Endothelial cell of umbilical vein (primary cell): ENCODE measurements around the gene ATG14. TPM values are rescaled to one million over a fixed set of nuclear protein-coding genes. Genes with fewer than 3 reads are reported as not detected.

Experiments used
- BruUV-seq: library from RNA; stranded (reverse); fragments of 400-500 nt; replicated peaks from 2 replicates; lab custom pipeline; 2021; lab: Mats Ljungman, UMichigan
- CTCF ChIA-PET: fragments of 300-600, 350-600 bp; sonication (Branson Sonifier 250); formaldehyde crosslinking; loops from one replicate; lab custom pipeline; 2021; ENCODE audit warnings: antibody characterized with exemption, inconsistent platforms; lab: Charles Lee
- POLR2A ChIA-PET: fragments of 300-600, 350-600 bp; sonication (Branson Sonifier 250); formaldehyde crosslinking; loops from one replicate; lab custom pipeline; 2021; ENCODE audit warnings: antibody characterized with exemption, inconsistent platforms; lab: Charles Lee
- DNase-seq: peaks from one replicate; pipeline ENCODE4 v3.0.0-alpha.2; 2011; ENCODE audit warnings: low read depth, low spot score
- FAIRE-seq: peaks from 2 replicates; lab custom pipeline; 2011; peaks lifted over from hg19 to GRCh38; lab: Jason Lieb, UNC
- H2AFZ ChIP-seq: 2 replicates; pipeline ENCODE4 v1.6.0; 2012; ENCODE audit warnings: low read depth, low read length, control low read depth, inconsistent platforms
- H3K27ac ChIP-seq: 2 replicates; pipeline ENCODE4 v1.5.1; 2011; ENCODE audit warnings: low read depth, mild to moderate bottlenecking, control low read depth, low read length, moderate library complexity; ENCODE audit not compliant: insufficient read depth
- H3K27me3 ChIP-seq, 2 experiments: 2 replicates each; pipeline versions ENCODE4 v1.6.0 to v1.6.1; 2011; ENCODE audit warnings: low read length in 2 of 2, mixed read lengths in 1 of 2; ENCODE audit not compliant: control insufficient read depth in 2 of 2, insufficient read depth in 2 of 2
- H3K36me3 ChIP-seq, 2 experiments: 2 replicates in 1 of 2; 3 replicates in 1 of 2; pipeline ENCODE4 v1.5.1; 2011; ENCODE audit warnings: low read length in 2 of 2, mild to moderate bottlenecking in 1 of 2, moderate library complexity in 1 of 2; ENCODE audit not compliant: control insufficient read depth in 2 of 2, insufficient read depth in 2 of 2; ENCODE audit errors: extremely low read depth in 1 of 2
- H3K4me1 ChIP-seq: 3 replicates; pipeline ENCODE4 v1.5.1; 2011; ENCODE audit warnings: mild to moderate bottlenecking, low read length; ENCODE audit not compliant: control insufficient read depth, insufficient read depth; ENCODE audit errors: extremely low read depth
- H3K4me2 ChIP-seq: 2 replicates; pipeline ENCODE4 v1.6.1; 2011; ENCODE audit warnings: low read length, control low read depth, mixed read lengths; ENCODE audit not compliant: insufficient read depth
- H3K4me3 ChIP-seq, 3 experiments: fragments of 200-600 bp in 1 of 3; sonication (generic), shearing (Covaris generic) in 1 of 3; replicated peaks in 1 of 3; 2 replicates each; pipeline ENCODE4 v1.5.1; 2011 to 2016; ENCODE audit warnings: control low read depth in 3 of 3, low read length in 3 of 3, mild to moderate bottlenecking in 2 of 3, inconsistent platforms in 1 of 3, low read depth in 1 of 3, moderate library complexity in 1 of 3; ENCODE audit not compliant: insufficient read depth in 1 of 3
- H3K79me2 ChIP-seq: 2 replicates; pipeline ENCODE4 v1.6.0; 2012; ENCODE audit warnings: low read length, inconsistent platforms; ENCODE audit not compliant: control insufficient read depth, insufficient read depth
- H3K9ac ChIP-seq: replicated peaks from 2 replicates; pipeline ENCODE3; 2011; ENCODE audit warnings: low read length, control low read depth; ENCODE audit not compliant: insufficient read depth; ENCODE audit errors: extremely low read depth
- H3K9me1 ChIP-seq: replicated peaks from 3 replicates; pipeline ENCODE4 v1.6.0; 2011; ENCODE audit warnings: mild to moderate bottlenecking, low read length; ENCODE audit not compliant: control insufficient read depth, insufficient read depth; ENCODE audit errors: extremely low read depth
- H3K9me3 ChIP-seq: replicated peaks from 2 replicates; pipeline ENCODE4 v1.5.1; 2012; ENCODE audit warnings: low read length, inconsistent platforms; ENCODE audit not compliant: control insufficient read depth, insufficient read depth
- H4K20me1 ChIP-seq: replicated peaks from 2 replicates; pipeline ENCODE3; 2011; ENCODE audit warnings: mild to moderate bottlenecking, low read length; ENCODE audit not compliant: control insufficient read depth, insufficient read depth; ENCODE audit errors: extremely low read depth
- EZH2 ChIP-seq: IDR thresholded peaks from 2 replicates; pipeline ENCODE4 v1.6.1; 2012; ENCODE audit warnings: borderline replicate concordance, low read depth, mild to moderate bottlenecking, moderate library complexity, low read length, inconsistent platforms; ENCODE audit not compliant: severe bottlenecking
- FOS ChIP-seq: IDR thresholded peaks from 2 replicates; pipeline ENCODE4 v1.6.1; 2011; ENCODE audit warnings: mild to moderate bottlenecking, low read length, moderate library complexity, borderline replicate concordance; ENCODE audit not compliant: insufficient read depth
- GATA2 ChIP-seq: IDR thresholded peaks from 2 replicates; pipeline ENCODE4 v1.7.0; 2011; ENCODE audit warnings: low read depth, mild to moderate bottlenecking, moderate library complexity, mixed read lengths, low read length; ENCODE audit not compliant: insufficient read length, insufficient read depth
- JUN ChIP-seq: IDR thresholded peaks from 2 replicates; pipeline ENCODE4 v1.6.1; 2011; ENCODE audit warnings: borderline replicate concordance, low read depth; ENCODE audit not compliant: insufficient read length, insufficient read depth
- MYC ChIP-seq: IDR thresholded peaks from one replicate; pipeline ENCODE4 v1.6.1; 2011; ENCODE audit warnings: mild to moderate bottlenecking, low read depth, low read length
- POLR2A ChIP-seq: IDR thresholded peaks from 2 replicates; pipeline ENCODE4 v1.6.1; 2012; ENCODE audit warnings: low read depth, mild to moderate bottlenecking, control low read depth, low read length
- POLR2AphosphoS5 ChIP-seq: IDR thresholded peaks from 2 replicates; pipeline ENCODE4 v1.6.1; 2012; ENCODE audit warnings: low read depth, mild to moderate bottlenecking, control low read depth, low read length, moderate library complexity; ENCODE audit not compliant: insufficient read depth
- dilution Hi-C: fragments of 300-500 bp; cut with MboI; formaldehyde crosslinking; loops from one replicate; pipeline ENCODE4 v1.15.0; 2019; ENCODE audit warnings: low sequenced_read_pairs; ENCODE audit not compliant: extremely low pct_ligation_motif_present
- intact Hi-C: fragments of 100-400 bp; cut with micrococcal nuclease; formaldehyde crosslinking; loops from one replicate; pipeline ENCODE4 v1.10.0; 2022
- polyA plus RNA-seq, 4 experiments: library from polyadenylated mRNA; depleted of rRNA in 3 of 4; stranded (reverse) in 3 of 4; unstranded in 1 of 4; fragments of >200 nt; gene quantifications; 2 replicates each; pipeline versions ENCODE4 v1.2.1 to v1.2.3, GENCODE V29; 2011 to 2012; ENCODE audit warnings: missing spikeins in 1 of 4
- total RNA-seq: library from RNA; stranded (reverse); gene quantifications from 2 replicates; pipeline ENCODE4 v1.2.3, GENCODE V29; 2021
- TF ChIP-seq, protein P1 (sequence below), 2 donors: IDR thresholded peaks; 1 replicate in 1 of 2; 2 replicates in 1 of 2; pipeline ENCODE4 v1.5.1; 2011; ENCODE audit warnings: low read length in 2 of 2, mild to moderate bottlenecking in 2 of 2, moderate library complexity in 2 of 2, control low read depth in 1 of 2, inconsistent platforms in 1 of 2, low read depth in 1 of 2; ENCODE audit not compliant: insufficient read depth in 1 of 2; ENCODE audit errors: extremely low read depth in 1 of 2
- TF ChIP-seq, protein P2 (sequence below): IDR thresholded peaks from 2 replicates; pipeline ENCODE4 v1.6.1; 2011; ENCODE audit not compliant: insufficient read depth, insufficient read length

ATG14 gene
- total and polyA plus RNA-seq, 2 donors (not counting 3 experiments of a cell fraction or from before 2014, with no cell fraction given), result 5.9 to 10.0 TPM

DNA sequence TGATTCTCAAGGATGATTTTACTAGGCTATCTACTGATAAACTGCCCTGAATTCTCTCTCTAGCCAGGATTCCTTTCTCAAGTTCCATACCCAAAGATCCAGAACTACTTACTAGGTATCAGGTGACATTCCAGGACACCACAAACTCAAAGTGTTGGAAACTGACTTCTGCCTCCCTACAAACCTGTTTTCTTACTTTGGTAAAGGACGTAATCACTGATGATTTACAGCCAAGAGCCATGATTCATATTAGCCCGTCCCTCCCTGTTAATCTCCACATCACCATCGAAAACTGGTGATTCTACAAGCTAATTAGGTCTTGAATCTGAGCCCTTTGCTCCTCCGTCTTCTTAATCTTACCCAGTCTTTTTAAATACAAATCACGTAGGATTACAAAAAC lies 1.0 kb upstream of the ATG14 start:
- CTCF ChIA-PET, result interaction anchor here (1.0 to 1.2 kb wide), 2 partner anchors 16 to 26 kb away, joined by 3 to 4 read pairs; no protein-coding TSS in a partner anchor
- TF ChIP-seq GATA2, result no peak
- no peak for TF ChIP-seq JUN
- TF ChIP-seq EZH2, result no peak
- TF ChIP-seq MYC, result no peak
- TF ChIP-seq, protein P1, sequence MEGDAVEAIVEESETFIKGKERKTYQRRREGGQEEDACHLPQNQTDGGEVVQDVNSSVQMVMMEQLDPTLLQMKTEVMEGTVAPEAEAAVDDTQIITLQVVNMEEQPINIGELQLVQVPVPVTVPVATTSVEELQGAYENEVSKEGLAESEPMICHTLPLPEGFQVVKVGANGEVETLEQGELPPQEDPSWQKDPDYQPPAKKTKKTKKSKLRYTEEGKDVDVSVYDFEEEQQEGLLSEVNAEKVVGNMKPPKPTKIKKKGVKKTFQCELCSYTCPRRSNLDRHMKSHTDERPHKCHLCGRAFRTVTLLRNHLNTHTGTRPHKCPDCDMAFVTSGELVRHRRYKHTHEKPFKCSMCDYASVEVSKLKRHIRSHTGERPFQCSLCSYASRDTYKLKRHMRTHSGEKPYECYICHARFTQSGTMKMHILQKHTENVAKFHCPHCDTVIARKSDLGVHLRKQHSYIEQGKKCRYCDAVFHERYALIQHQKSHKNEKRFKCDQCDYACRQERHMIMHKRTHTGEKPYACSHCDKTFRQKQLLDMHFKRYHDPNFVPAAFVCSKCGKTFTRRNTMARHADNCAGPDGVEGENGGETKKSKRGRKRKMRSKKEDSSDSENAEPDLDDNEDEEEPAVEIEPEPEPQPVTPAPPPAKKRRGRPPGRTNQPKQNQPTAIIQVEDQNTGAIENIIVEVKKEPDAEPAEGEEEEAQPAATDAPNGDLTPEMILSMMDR (IDR thresholded peaks at IDR 0.05; ENCODE audit: extremely low read depth in 1 of 2, insufficient read depth in 1 of 2, low read depth in 1 of 2, low read length in 2 of 2), result no peak
- TF ChIP-seq, protein P2, sequence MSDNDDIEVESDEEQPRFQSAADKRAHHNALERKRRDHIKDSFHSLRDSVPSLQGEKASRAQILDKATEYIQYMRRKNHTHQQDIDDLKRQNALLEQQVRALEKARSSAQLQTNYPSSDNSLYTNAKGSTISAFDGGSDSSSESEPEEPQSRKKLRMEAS, result no peak
- TF ChIP-seq POLR2A, result no peak
- TF ChIP-seq POLR2AphosphoS5, result no peak
- TF ChIP-seq FOS, result no peak
- Histone ChIP-seq H3K36me3 (no peaks in the 10 kb centered on the region), H4K20me1 (no peaks in the 10 kb centered on the region), H3K9ac (no peak overlapping the region), H3K4me1 (peaks cover 19% of the 10 kb centered on the region), H2AFZ (peak overlapping the region; percentile 93), H3K27ac (no peak overlapping the region), H3K4me3 (no peak overlapping the region), H3K4me2 (no peak overlapping the region), H3K27me3 (peaks cover 0 to 3% of the 10 kb centered on the region in 2 experiments), H3K9me1 (no peaks in the 10 kb centered on the region), H3K9me3 (no peaks in the 10 kb centered on the region), H3K79me2 (peaks cover 22% of the 10 kb centered on the region)
- POLR2A ChIA-PET, result no interaction called here
- FAIRE-seq (no peak), DNase-seq (no peak)
- intact Hi-C loops (loop anchor here (5.0 kb wide), 1 partner anchor 140 kb away; the partner anchor contains the start of gene FBXO34), dilution Hi-C loops (no loop called here)
- BruUV-seq, result no TSS peak
